IMR-90 (cell line): ENCODE measurements around the gene COL24A1. TPM values are rescaled to one million over a fixed set of nuclear protein-coding genes. Genes with fewer than 3 reads are reported as not detected.

Experiments
- ATAC-seq: fragments of 200-7000 bp; cut with Tn5 transposase; 2 replicates; pipeline ENCODE4 v1.9.1; 2020; ENCODE audit warnings: low read depth, mild to moderate bottlenecking, moderate library complexity
- BruUV-seq: library from RNA; stranded (reverse); fragments of 400-500 nt; replicated peaks from 2 replicates; lab custom pipeline; 2021; lab: Mats Ljungman, UMichigan
- CTCF ChIA-PET: fragments of 300-600 bp; formaldehyde crosslinking; extraction: SDS; loops from one replicate; lab custom pipeline; 2021; ENCODE audit warnings: antibody characterized with exemption; lab: Yijun Ruan, JAX
- POLR2A ChIA-PET: fragments of 300-600 bp; sonication (Branson Sonifier 250); formaldehyde crosslinking; loops from one replicate; lab custom pipeline; 2022; ENCODE audit warnings: antibody characterized with exemption; ENCODE audit not compliant: unreplicated experiment; lab: Charles Lee
- DNase-seq: peaks from one replicate; pipeline ENCODE4 v3.0.0; 2013
- H2AFZ ChIP-seq: replicated peaks from 2 replicates; pipeline ENCODE3; 2013; ENCODE audit warnings: low read length, mild to moderate bottlenecking; ENCODE audit not compliant: poor library complexity
- H2AK5ac ChIP-seq: 2 replicates; pipeline ENCODE4 v1.6.1; 2013; ENCODE audit warnings: low read depth, low read length, inconsistent platforms
- H2AK9ac ChIP-seq: replicated peaks from 2 replicates; pipeline ENCODE3; 2013; ENCODE audit warnings: mild to moderate bottlenecking, low read depth, low read length, moderate library complexity; ENCODE audit not compliant: poor library complexity
- H2BK120ac ChIP-seq: 2 replicates; pipeline ENCODE4 v1.6.1; 2013; ENCODE audit warnings: low read depth, low read length, inconsistent platforms
- H2BK15ac ChIP-seq: 3 replicates; pipeline ENCODE4 v1.6.1; 2013; ENCODE audit warnings: low read depth, low read length, inconsistent platforms
- H2BK20ac ChIP-seq: 2 replicates; pipeline ENCODE4 v1.6.1; 2013; ENCODE audit warnings: low read depth, mild to moderate bottlenecking, inconsistent platforms, low read length, moderate library complexity
- H2BK5ac ChIP-seq: 2 replicates; pipeline ENCODE4 v1.6.1; 2013; ENCODE audit warnings: mild to moderate bottlenecking, low read depth, low read length, inconsistent platforms; ENCODE audit not compliant: poor library complexity, severe bottlenecking
- H3K14ac ChIP-seq: replicated peaks from 2 replicates; pipeline ENCODE4 v1.6.1; 2013; ENCODE audit warnings: low read depth, low read length, inconsistent platforms
- H3K18ac ChIP-seq: 2 replicates; pipeline ENCODE4 v1.6.1; 2013; ENCODE audit warnings: low read depth, low read length, control low read depth
- H3K23ac ChIP-seq: 2 replicates; pipeline ENCODE4 v1.6.1; 2013; ENCODE audit warnings: low read depth, low read length, inconsistent platforms
- H3K27ac ChIP-seq: 2 replicates; pipeline ENCODE4 v1.5.1; 2013; ENCODE audit warnings: mild to moderate bottlenecking, control low read depth, low read length; ENCODE audit not compliant: insufficient read depth
- H3K27me3 ChIP-seq: 2 replicates; pipeline ENCODE4 v1.6.1; 2013; ENCODE audit warnings: low read length; ENCODE audit not compliant: control insufficient read depth, insufficient read depth
- H3K36me3 ChIP-seq: 2 replicates; pipeline ENCODE4 v1.6.1; 2013; ENCODE audit warnings: low read length, mixed read lengths; ENCODE audit not compliant: control insufficient read depth, insufficient read depth
- H3K4ac ChIP-seq: 2 replicates; pipeline ENCODE4 v1.6.1; 2013; ENCODE audit warnings: low read depth, low read length, inconsistent platforms
- H3K4me1 ChIP-seq: 2 replicates; pipeline ENCODE4 v1.6.1; 2013; ENCODE audit warnings: low read length, mixed read lengths; ENCODE audit not compliant: control insufficient read depth, insufficient read depth
- H3K4me2 ChIP-seq: 2 replicates; pipeline ENCODE4 v1.6.1; 2013; ENCODE audit warnings: low read depth, mild to moderate bottlenecking, control low read depth, low read length, moderate library complexity
- H3K4me3 ChIP-seq: 2 replicates; pipeline ENCODE4 v1.5.1; 2013; ENCODE audit warnings: low read depth, mild to moderate bottlenecking, control low read depth, low read length, moderate library complexity; ENCODE audit not compliant: insufficient read depth
- H3K56ac ChIP-seq: 2 replicates; pipeline ENCODE4 v1.6.1; 2013; ENCODE audit warnings: low read length, inconsistent platforms; ENCODE audit not compliant: insufficient read depth; ENCODE audit errors: extremely low read depth
- H3K79me1 ChIP-seq, 2 experiments: 2 replicates each; pipeline ENCODE4 v1.6.1; 2013; ENCODE audit warnings: low read length in 2 of 2, inconsistent platforms in 1 of 2, low read depth in 1 of 2
- H3K9ac ChIP-seq: 2 replicates; pipeline ENCODE4 v1.6.1; 2013; ENCODE audit warnings: low read depth, low read length, control low read depth
- H3K9me1 ChIP-seq: 2 replicates; pipeline ENCODE4 v1.6.1; 2013; ENCODE audit warnings: low read length, inconsistent platforms; ENCODE audit not compliant: insufficient read depth
- H3K9me3 ChIP-seq: 2 replicates; pipeline ENCODE4 v1.6.1; 2013; ENCODE audit warnings: low read length; ENCODE audit not compliant: control insufficient read depth, insufficient read depth
- H4K20me1 ChIP-seq: 2 replicates; pipeline ENCODE4 v1.6.1; 2013; ENCODE audit warnings: low read length, inconsistent platforms; ENCODE audit not compliant: insufficient read depth
- H4K5ac ChIP-seq: 2 replicates; pipeline ENCODE4 v1.6.1; 2013; ENCODE audit warnings: mild to moderate bottlenecking, low read depth, low read length, control low read depth
- H4K8ac ChIP-seq, 2 experiments: 2 replicates each; pipeline ENCODE4 v1.6.1; 2013; ENCODE audit warnings: low read depth in 2 of 2, low read length in 2 of 2, control low read depth in 1 of 2, inconsistent platforms in 1 of 2
- H4K91ac ChIP-seq: 2 replicates; pipeline ENCODE4 v1.6.1; 2013; ENCODE audit warnings: low read depth, low read length, inconsistent platforms; ENCODE audit not compliant: insufficient read depth
- BHLHE40 ChIP-seq: fragments of 150-350 bp; IDR thresholded peaks from 2 replicates; pipeline ENCODE4 v1.6.1; 2016; ENCODE audit warnings: mild to moderate bottlenecking, low read depth, low read length
- CEBPB ChIP-seq: IDR thresholded peaks from 2 replicates; pipeline ENCODE4 v1.6.1; 2012; ENCODE audit warnings: low read depth, low read length, improper control_type of control experiment
- CHD1 ChIP-seq: IDR thresholded peaks from 2 replicates; pipeline ENCODE4 v1.6.1; 2012; ENCODE audit warnings: low read depth, low read length, improper control_type of control experiment
- CTCF ChIP-seq: conservative IDR thresholded peaks from 2 replicates; pipeline ENCODE4 v1.5.1; 2012; ENCODE audit warnings: mild to moderate bottlenecking, low read depth, low read length, improper control_type of control experiment
- ELK1 ChIP-seq: fragments of 150-350 bp; IDR thresholded peaks from 2 replicates; pipeline ENCODE4 v1.6.1; 2016; ENCODE audit warnings: low read depth, mild to moderate bottlenecking, low read length, moderate library complexity, borderline replicate concordance
- FOS ChIP-seq: fragments of 150-350 bp; IDR thresholded peaks from 2 replicates; pipeline ENCODE4 v1.6.1; 2016; ENCODE audit warnings: low read depth, low read length
- MAFK ChIP-seq: IDR thresholded peaks from 2 replicates; pipeline ENCODE4 v1.6.1; 2012; ENCODE audit warnings: low read depth, low read length, improper control_type of control experiment
- MAZ ChIP-seq: IDR thresholded peaks from 2 replicates; pipeline ENCODE4 v1.6.1; 2012; ENCODE audit warnings: low read depth, mild to moderate bottlenecking, low read length, improper control_type of control experiment, moderate library complexity, borderline replicate concordance
- MXI1 ChIP-seq: IDR thresholded peaks from 2 replicates; pipeline ENCODE4 v1.6.1; 2012; ENCODE audit warnings: low read depth, mild to moderate bottlenecking, low read length, moderate library complexity, borderline replicate concordance
- NFE2L2 ChIP-seq: fragments of 150-350 bp; IDR thresholded peaks from 2 replicates; pipeline ENCODE4 v1.6.1; 2016; ENCODE audit warnings: low read depth, mild to moderate bottlenecking, low read length
- POLR2A ChIP-seq: IDR thresholded peaks from 2 replicates; pipeline ENCODE4 v1.6.1; 2012; ENCODE audit warnings: mild to moderate bottlenecking, low read depth, low read length
- RAD21 ChIP-seq: IDR thresholded peaks from 2 replicates; pipeline ENCODE4 v1.6.1; 2012; ENCODE audit warnings: low read length, improper control_type of control experiment
- RCOR1 ChIP-seq: IDR thresholded peaks from 2 replicates; pipeline ENCODE4 v1.6.1; 2012; ENCODE audit warnings: mild to moderate bottlenecking, low read length, improper control_type of control experiment; ENCODE audit not compliant: insufficient replicate concordance
- RFX5 ChIP-seq: IDR thresholded peaks from 2 replicates; pipeline ENCODE4 v1.8.0; 2012; ENCODE audit warnings: low read depth, mild to moderate bottlenecking, low read length, moderate library complexity
- SMC3 ChIP-seq: fragments of 150-350 bp; IDR thresholded peaks from 2 replicates; pipeline ENCODE4 v1.6.1; 2016; ENCODE audit warnings: low read depth, mild to moderate bottlenecking, antibody characterized with exemption, low read length, moderate library complexity
- USF2 ChIP-seq: fragments of 150-350 bp; IDR thresholded peaks from 2 replicates; pipeline ENCODE4 v1.6.1; 2017; ENCODE audit warnings: mild to moderate bottlenecking, antibody characterized with exemption, low read length, low read depth
- WGBS, 2 experiments: methylation state at CpG; one replicate each; pipeline versions ENCODE4 v1.1.5 to v1.1.7; 2013; ENCODE audit warnings: missing lambda C conversion rate in 2 of 2; ENCODE audit not compliant: insufficient read length in 1 of 2; ENCODE audit errors: extremely low coverage in 2 of 2; 5-methylcytosine and 5-hydroxymethylcytosine counted together
- dilution Hi-C: fragments of 300-500 bp; cut with HindIII; formaldehyde crosslinking; loops from one replicate; pipeline ENCODE4 v1.14.3; 2018; ENCODE audit warnings: low sequenced_read_pairs; ENCODE audit not compliant: unreplicated experiment
- in situ Hi-C: fragments of 300-500 bp; cut with MboI; formaldehyde crosslinking; loops from 3 replicates; pipeline ENCODE4 v1.14.3; 2019; ENCODE audit warnings: low sequenced_read_pairs, inconsistent platforms, mixed read lengths
- intact Hi-C: fragments of 100-400 bp; cut with micrococcal nuclease; formaldehyde crosslinking; loops from 2 replicates; pipeline ENCODE4 v1.10.0; 2022
- polyA plus RNA-seq, 3 experiments: library from polyadenylated mRNA; depleted of rRNA; stranded (reverse); fragments of >200 nt; gene quantifications; 2 replicates each; pipeline ENCODE4 v1.2.3, GENCODE V29; 2012; ENCODE audit warnings: low replicate concordance in 1 of 3
- total RNA-seq: library from RNA; depleted of rRNA; stranded (reverse); fragments of >200 nt; gene quantifications from 2 replicates; pipeline ENCODE4 v1.2.3, GENCODE V29; 2012

The COL24A1 gene
- total and polyA plus RNA-seq, 2 of the 4 experiments (the other 2 are of a cell fraction) = 1.4 to 2.2 TPM

GRCh38 chr1:86195281-86195680 is 38.7 kb upstream of the COL24A1 start:
- ATAC-seq (no peak), DNase-seq (no peak)
- H3K27me3 ChIP-seq = no peaks in the 10 kb centered on the region
- no peak overlapping the region for H4K5ac ChIP-seq
- H3K4me2 ChIP-seq = no peak overlapping the region
- ChIA-PET CTCF (no interaction called here), POLR2A (no interaction called here)
- H3K14ac ChIP-seq = no peak overlapping the region
- H2BK20ac ChIP-seq = no peak overlapping the region
- H3K18ac ChIP-seq = no peak overlapping the region
- no peaks in the 10 kb centered on the region for H3K9me1 ChIP-seq
- TF ChIP-seq CHD1 = no peak
- TF ChIP-seq USF2 = no peak
- no peak for TF ChIP-seq RFX5
- no peak for TF ChIP-seq ELK1
- no peak for TF ChIP-seq MAZ
- TF ChIP-seq RCOR1 = no peak
- TF ChIP-seq CEBPB = no peak
- TF ChIP-seq BHLHE40 = no peak
- no peak for TF ChIP-seq FOS
- no peak for TF ChIP-seq NFE2L2
- no peak for TF ChIP-seq POLR2A
- TF ChIP-seq MXI1 = no peak
- no peak for TF ChIP-seq CTCF
- no peak for TF ChIP-seq RAD21
- no peak for TF ChIP-seq MAFK
- no peak for TF ChIP-seq SMC3
- no peak overlapping the region for H2AK9ac ChIP-seq
- dilution Hi-C loops (no loop called here), in situ Hi-C loops (no loop called here), intact Hi-C loops (no loop called here)
- H3K23ac ChIP-seq = no peak overlapping the region
- H3K27ac ChIP-seq = no peak overlapping the region
- H4K20me1 ChIP-seq = no peaks in the 10 kb centered on the region
- no peaks in the 10 kb centered on the region for H3K4me1 ChIP-seq
- BruUV-seq = no TSS peak
- no peaks in the 10 kb centered on the region for H3K9me3 ChIP-seq
- H3K56ac ChIP-seq = no peak overlapping the region
- no peak overlapping the region for H4K8ac ChIP-seq
- H3K4me3 ChIP-seq = no peak overlapping the region
- H2AFZ ChIP-seq = no peak overlapping the region
- no peak overlapping the region for H2BK120ac ChIP-seq
- no peaks in the 10 kb centered on the region for H3K79me1 ChIP-seq
- H3K9ac ChIP-seq = no peak overlapping the region
- no peak overlapping the region for H2AK5ac ChIP-seq
- no peak overlapping the region for H2BK5ac ChIP-seq
- H4K91ac ChIP-seq = no peak overlapping the region
- WGBS, 2 experiments = 89% methylated on average over 1 of the region's 2 CpGs; no CpG with 5 or more reads in 1 of the 2 experiments
- H3K36me3 ChIP-seq = no peaks in the 10 kb centered on the region
- H3K4ac ChIP-seq = no peak overlapping the region
- H2BK15ac ChIP-seq = no peak overlapping the region
